D721Med (cell line): ENCODE data around the gene LRP2.

Source experiments
- DNase-seq: peaks from one replicate; pipeline ENCODE4 v3.0.0; 2011; ENCODE audit warnings: low spot score; ENCODE audit not compliant: insufficient read length
- FAIRE-seq: peaks from 2 replicates; lab custom pipeline; 2011; peaks lifted over from hg19 to GRCh38; lab: Jason Lieb, UNC
- CTCF ChIP-seq: IDR thresholded peaks from 2 replicates; pipeline ENCODE4 v1.5.1; 2012; ENCODE audit warnings: mild to moderate bottlenecking, control low read depth; ENCODE audit not compliant: insufficient read depth; ENCODE audit errors: missing control alignments

LRP2 gene

DNA sequence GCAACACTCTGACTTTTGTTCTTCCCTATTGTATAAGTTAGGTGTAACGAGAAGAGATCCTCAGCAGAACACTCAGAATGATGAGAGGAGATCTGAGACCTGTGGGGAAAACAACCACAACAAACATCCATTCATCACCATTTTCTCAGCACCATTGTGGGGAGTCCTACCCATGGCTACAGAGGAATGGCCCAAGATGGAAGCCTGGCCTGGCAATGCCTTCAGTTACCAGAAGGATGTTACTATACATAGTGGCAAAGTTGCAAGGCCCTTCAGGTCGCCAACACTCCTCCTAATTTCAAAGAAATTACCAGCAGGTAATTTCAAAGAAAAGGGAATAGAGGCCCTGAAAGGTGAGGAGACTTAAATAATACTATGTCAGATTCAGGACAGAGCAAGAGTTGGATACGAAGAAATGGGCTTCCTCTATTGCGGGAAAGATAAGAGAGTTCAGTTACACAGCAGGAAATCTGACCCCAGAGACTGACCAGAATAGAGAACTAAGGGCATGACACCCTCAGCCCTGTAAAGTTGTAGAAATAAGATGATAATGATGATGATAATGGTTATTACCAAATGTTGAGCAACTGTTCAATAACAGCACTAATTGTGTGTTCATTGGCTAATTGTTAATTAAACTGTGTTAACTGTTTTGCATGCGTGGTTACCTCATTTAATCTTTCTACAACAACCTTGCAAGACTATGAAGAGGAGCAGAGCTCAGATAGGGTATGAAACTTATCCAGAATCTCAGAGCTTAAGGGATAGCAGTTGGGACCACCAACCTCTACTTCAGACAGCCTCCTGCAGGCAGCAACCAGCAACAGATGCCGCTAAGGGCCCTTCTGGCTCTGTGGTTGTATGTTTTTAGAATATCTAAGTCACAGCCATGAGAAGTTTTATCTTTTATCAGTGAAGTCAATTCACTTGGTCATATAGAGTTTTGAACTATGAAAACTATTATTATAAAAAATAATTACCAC is 255.5 kb downstream of the LRP2 start:
- no peak for TF ChIP-seq CTCF
- FAIRE-seq: no peak
- no peak for DNase-seq

DNA sequence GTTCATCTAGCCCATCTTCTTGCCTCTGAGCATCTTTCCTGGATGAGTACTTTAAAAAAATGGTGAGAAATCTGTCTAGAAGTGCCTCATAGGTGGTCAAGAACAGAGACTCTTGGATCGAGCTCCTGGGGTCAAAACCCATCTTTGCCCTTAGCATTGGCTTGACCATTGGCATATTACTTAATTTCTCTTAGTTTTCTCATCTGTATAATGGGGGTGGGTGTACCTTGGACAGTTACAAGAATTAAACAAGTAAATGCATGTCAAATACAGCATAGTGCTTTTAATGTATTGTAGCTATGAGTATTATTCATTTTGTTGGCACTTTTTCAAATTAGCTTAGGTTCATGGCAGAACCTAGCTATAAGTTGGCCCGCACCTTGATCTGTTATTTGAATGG is 256.2 kb downstream of the LRP2 start:
- DNase-seq: no peak
- TF ChIP-seq CTCF: no peak

DNA sequence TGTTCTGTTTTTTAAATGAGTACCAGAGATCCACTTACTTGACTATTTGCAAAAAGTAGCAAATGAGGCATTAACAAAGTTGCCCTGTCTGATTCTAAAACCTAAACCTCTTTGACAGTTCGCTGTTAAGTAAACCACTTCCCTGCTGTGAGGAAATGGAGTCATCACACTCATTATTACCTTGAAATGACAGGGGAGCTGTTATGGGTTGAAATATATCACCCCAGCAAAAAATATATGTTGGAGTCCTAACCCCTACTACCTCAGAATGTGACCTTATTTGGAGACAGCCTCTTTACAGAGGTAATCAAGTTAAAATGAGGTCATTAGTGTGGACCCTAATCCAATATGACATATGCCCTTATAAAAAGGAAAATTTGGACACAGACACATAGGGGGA is 256.9 kb downstream of the LRP2 start:
- no peak for DNase-seq
- TF ChIP-seq CTCF: no peak
- FAIRE-seq: no peak

More for the DNA sequence above, 256.2 kb downstream of the LRP2 start:
- FAIRE-seq: no peak

- FAIRE-seq (no peak), DNase-seq (no peak)
- no peak for TF ChIP-seq CTCF
These were observed 257.5 kb downstream of the LRP2 start for GRCh38 chr2:169104848-169105247.

DNA sequence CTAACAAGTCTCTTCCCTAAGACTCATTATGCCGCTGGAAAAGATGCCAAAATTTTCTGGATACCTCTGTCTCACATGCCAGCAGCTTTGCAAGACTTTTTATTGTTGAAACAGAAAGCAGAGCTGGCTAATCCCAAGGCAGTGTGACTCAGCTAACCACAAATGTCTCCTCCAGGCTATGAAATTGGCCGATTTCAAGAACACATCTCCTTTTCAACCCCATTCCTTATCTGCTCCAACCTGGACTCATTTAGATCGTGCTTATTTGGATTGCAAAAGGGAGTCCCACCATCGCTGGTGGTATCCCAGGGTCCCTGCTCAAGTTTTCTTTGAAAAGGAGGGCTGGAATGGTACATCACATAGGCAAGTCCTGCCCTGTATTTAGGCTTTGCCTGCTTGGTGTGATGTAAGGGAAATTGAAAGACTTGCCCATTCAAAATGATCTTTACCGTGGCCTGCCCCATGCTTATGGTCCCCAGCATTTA is 266.7 kb downstream of the LRP2 start:
- TF ChIP-seq CTCF: no peak
- FAIRE-seq (no peak), DNase-seq (no peak)

- DNase-seq: no peak
- no peak for FAIRE-seq
- no peak for TF ChIP-seq CTCF
These were observed 267.7 kb downstream of the LRP2 start for GRCh38 chr2:169094676-169095075.

DNA sequence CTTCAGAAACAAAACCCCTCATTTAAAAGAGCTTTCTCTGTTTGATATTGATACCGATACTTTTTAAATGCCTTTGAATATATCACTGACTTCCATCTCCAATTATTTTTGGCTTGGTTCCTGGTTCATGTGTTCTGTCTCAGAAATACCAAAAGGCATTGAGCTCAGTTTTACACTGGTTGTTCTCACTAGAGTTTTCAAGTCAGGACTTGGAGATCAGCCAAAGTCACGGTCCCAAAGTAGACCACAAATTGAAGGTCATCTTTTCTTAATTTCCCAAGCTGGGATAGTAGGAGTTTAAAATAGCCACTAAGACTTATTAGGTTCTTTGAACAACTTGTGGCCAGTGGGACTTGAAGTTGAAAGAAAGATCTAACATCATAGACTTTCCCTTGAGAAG is 268.8 kb downstream of the LRP2 start:
- no peak for DNase-seq

More for the DNA sequence above, 268.8 kb downstream of the LRP2 start:
- FAIRE-seq: no peak
- no peak for TF ChIP-seq CTCF
